Colonic mucosa (tissue), 4 donors: ENCODE results near the gene NCOA1. TPM values are rescaled to one million over a fixed set of nuclear protein-coding genes. Genes with fewer than 3 reads are reported as not detected.

ENCODE experiments used
- DNase-seq: peaks from one replicate; pipeline ENCODE4 v3.0.0-alpha.2; 2020
- H3K27ac ChIP-seq: fragments of 200-600 bp; one replicate; pipeline ENCODE4 v1.8.0; 2021
- H3K27me3 ChIP-seq: fragments of 200-600 bp; one replicate; pipeline ENCODE4 v1.8.0; 2021
- H3K36me3 ChIP-seq: fragments of 200-600 bp; one replicate; pipeline ENCODE4 v1.8.0; 2021
- H3K4me1 ChIP-seq: fragments of 200-600 bp; one replicate; pipeline ENCODE4 v1.8.0; 2021; ENCODE audit warnings: mild to moderate bottlenecking
- H3K4me3 ChIP-seq: fragments of 200-600 bp; one replicate; pipeline ENCODE4 v1.8.0; 2021
- H3K9ac ChIP-seq, 2 donors: one replicate each; pipeline ENCODE4 v1.7.0; 2013; ENCODE audit warnings: control low read depth in 2 of 2, low read depth in 2 of 2, low read length in 2 of 2
- H3K9me3 ChIP-seq: fragments of 200-600 bp; one replicate; pipeline ENCODE4 v1.8.0; 2021
- intact Hi-C: fragments of 100-400 bp; cut with DNase I; formaldehyde crosslinking; loops from one replicate; pipeline ENCODE4 v1.14.1; 2022
- total RNA-seq, 2 donors: library from RNA; stranded (reverse); fragmentation: NEBNext Ultra II Directional in 1 of 2; extraction: Animal tissue kit (Norgen Biotek cat#: 25700) in 1 of 2; gene quantifications; one replicate each; pipeline ENCODE4 v1.2.1, GENCODE V29; 2021
- TF ChIP-seq, protein P1 (sequence below): fragments of 200-600 bp; IDR thresholded peaks from one replicate; pipeline ENCODE4 v1.8.0; 2022; ENCODE audit warnings: antibody characterized with exemption, mild to moderate bottlenecking
- donor health status: healthy.
- donor health status: DM: no; HTN: no; CAD: no.
- donor health status: DM: no; HTN: no; CAD: no.

Gene NCOA1
- total RNA-seq, 2 donors from 2014 or later, result 24.8 to 35.2 TPM

DNA sequence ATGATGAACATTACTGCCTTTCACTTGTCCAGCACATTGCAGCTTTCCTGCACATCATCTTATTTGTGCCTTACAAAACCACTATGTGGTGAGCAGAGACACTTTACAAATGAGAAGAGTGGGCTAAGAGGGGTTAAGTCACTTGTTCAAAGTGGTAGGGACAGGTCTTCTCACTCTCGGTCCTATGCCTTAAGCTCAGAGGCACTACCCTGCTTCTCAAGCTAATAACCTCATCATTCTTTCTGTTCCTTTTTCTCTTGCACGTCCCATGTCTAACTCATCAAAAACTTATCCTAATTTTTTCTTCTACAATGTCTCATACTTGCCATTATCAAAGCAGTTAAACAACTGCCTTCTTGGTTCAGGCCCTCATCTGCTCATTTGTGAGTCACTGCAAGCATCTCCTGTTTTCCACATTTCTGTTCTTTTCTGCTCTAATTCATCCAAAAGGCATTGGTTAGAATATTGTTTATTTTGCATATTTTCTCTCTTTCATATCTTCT is 21.9 kb upstream of the NCOA1 start:
- DNase-seq, result no peak
- TF ChIP-seq, protein P1, sequence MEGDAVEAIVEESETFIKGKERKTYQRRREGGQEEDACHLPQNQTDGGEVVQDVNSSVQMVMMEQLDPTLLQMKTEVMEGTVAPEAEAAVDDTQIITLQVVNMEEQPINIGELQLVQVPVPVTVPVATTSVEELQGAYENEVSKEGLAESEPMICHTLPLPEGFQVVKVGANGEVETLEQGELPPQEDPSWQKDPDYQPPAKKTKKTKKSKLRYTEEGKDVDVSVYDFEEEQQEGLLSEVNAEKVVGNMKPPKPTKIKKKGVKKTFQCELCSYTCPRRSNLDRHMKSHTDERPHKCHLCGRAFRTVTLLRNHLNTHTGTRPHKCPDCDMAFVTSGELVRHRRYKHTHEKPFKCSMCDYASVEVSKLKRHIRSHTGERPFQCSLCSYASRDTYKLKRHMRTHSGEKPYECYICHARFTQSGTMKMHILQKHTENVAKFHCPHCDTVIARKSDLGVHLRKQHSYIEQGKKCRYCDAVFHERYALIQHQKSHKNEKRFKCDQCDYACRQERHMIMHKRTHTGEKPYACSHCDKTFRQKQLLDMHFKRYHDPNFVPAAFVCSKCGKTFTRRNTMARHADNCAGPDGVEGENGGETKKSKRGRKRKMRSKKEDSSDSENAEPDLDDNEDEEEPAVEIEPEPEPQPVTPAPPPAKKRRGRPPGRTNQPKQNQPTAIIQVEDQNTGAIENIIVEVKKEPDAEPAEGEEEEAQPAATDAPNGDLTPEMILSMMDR, result no peak
- no peak overlapping the region for H3K27ac ChIP-seq
- H3K9ac ChIP-seq, result no peak overlapping the region
- no peaks in the 10 kb centered on the region for H3K9me3 ChIP-seq
- no peaks in the 10 kb centered on the region for H3K4me1 ChIP-seq
- H3K4me3 ChIP-seq, result no peak overlapping the region
- intact Hi-C loops, result no loop called here
- H3K27me3 ChIP-seq, result no peaks in the 10 kb centered on the region
- H3K36me3 ChIP-seq, result no peaks in the 10 kb centered on the region

DNA sequence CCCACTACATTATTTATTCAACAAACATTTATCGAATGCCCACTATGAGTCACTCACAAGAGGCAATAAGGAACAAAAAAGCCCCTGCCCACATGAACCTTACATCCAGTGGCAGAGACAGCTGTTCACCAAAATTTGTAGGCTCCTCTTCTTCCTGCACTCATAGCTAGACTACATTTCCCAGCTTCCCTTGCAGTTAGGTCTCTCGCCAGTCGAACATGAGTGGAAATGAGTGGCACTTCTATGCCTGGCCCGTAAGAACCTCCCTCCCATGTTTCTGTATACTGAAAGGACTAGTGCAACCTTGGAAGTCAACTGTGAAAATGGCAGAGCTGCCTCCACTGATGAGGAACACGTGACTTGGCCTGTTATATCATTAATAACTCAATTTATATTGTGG is 19.4 kb upstream of the NCOA1 start:
- Histone ChIP-seq H3K4me3 (no peak overlapping the region), H3K36me3 (no peaks in the 10 kb centered on the region), H3K27me3 (no peaks in the 10 kb centered on the region), H3K27ac (no peak overlapping the region), H3K9me3 (no peaks in the 10 kb centered on the region), H3K4me1 (no peaks in the 10 kb centered on the region), H3K9ac (no peak overlapping the region)
- DNase-seq, result no peak
- intact Hi-C loops, result no loop called here
- TF ChIP-seq, protein P1, result no peak

DNA sequence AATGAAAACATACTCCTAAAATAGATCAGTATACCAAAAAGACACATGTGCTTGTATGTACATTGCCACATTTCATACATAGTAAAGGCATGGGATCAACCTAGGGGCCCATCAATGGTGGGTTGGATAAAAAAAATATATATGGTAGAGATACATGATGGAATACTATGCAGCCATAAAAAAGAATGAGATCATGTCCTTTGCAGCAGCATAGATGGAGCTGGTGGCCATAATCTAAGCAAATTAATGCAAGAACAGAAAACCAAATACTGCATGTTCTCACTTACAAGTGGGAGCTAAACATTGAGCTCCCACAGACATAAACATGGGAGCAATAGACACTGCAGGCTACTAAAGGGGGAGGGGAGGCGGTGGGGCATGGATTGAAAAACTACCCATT is 18.6 kb upstream of the NCOA1 start:
- Histone ChIP-seq H3K36me3 (no peaks in the 10 kb centered on the region), H3K4me1 (no peaks in the 10 kb centered on the region), H3K4me3 (no peak overlapping the region), H3K9ac (no peak overlapping the region), H3K27me3 (no peaks in the 10 kb centered on the region), H3K9me3 (no peaks in the 10 kb centered on the region), H3K27ac (no peak overlapping the region)
- TF ChIP-seq, protein P1, result no peak
- intact Hi-C loops, result no loop called here
- DNase-seq, result no peak

DNA sequence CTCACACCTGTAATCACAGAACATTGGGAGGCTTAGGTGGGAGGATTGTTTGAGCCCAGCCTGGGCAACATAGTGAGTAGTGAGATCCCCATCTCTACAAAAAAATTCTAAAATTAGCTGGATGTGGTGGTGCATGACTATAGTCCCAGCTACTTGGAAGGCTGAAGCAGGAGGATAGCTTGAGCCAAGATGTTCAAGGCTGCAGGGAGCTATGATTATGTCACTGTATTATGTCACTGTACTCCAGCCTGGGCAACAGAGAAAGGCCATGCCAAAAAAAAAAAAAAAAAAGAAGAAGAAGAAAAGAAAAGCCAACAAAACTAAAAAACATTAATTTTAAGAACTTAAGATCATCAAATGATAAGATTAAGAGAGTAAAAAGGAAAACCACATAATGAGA is 17.4 kb upstream of the NCOA1 start:
- TF ChIP-seq, protein P1, result no peak
- Histone ChIP-seq H3K9ac (no peak overlapping the region), H3K4me3 (no peak overlapping the region), H3K9me3 (no peaks in the 10 kb centered on the region), H3K36me3 (no peaks in the 10 kb centered on the region), H3K27me3 (no peaks in the 10 kb centered on the region), H3K4me1 (no peaks in the 10 kb centered on the region), H3K27ac (no peak overlapping the region)
- DNase-seq, result no peak
- intact Hi-C loops, result no loop called here

DNA sequence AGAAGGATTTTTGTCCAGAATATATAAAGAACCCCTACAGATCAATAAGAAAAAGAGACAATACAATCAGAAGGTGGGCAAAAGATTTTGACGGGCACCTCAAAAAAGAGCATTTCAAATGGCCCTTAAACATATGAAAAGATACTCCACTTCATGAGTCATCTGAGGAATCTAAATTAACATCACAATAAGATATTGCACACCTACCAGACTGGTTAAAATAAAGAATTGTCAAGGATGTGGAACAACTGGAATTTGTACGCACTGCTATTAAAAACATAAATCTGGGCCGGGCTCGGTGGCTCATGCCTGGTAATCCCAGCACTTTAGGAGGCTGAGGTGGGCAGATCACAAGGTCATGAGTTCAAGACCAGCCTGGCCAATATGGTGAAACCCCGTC is 17.0 kb upstream of the NCOA1 start:
- Histone ChIP-seq H3K4me1 (no peaks in the 10 kb centered on the region), H3K36me3 (no peaks in the 10 kb centered on the region), H3K27ac (no peak overlapping the region), H3K9me3 (no peaks in the 10 kb centered on the region), H3K9ac (no peak overlapping the region), H3K4me3 (no peak overlapping the region), H3K27me3 (no peaks in the 10 kb centered on the region)
- intact Hi-C loops, result no loop called here
- DNase-seq, result no peak
- TF ChIP-seq, protein P1, result no peak

DNA sequence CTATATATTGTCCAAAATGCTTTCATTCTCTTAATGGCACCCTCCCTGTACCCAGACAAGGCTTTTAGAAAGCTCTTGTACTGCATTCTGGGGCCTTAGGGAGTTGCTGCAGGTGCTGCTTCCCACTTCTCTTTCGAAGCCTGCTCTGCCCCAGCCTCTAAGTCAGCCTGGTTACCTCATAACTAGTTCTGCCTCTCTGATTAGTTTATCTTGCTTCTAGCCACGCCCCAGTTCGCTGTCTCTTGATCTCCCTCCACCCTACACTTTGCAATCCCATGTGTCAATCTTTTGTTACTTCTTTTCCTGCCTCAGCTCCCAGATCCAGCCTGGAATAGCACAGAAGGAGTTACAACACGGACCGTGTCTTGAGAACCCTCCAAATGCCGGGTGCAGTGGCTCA is 13.8 kb upstream of the NCOA1 start:
- intact Hi-C loops, result no loop called here
- DNase-seq, result no peak
- H3K4me1 ChIP-seq, result no peaks in the 10 kb centered on the region
- H3K9me3 ChIP-seq, result no peaks in the 10 kb centered on the region
- H3K27me3 ChIP-seq, result no peaks in the 10 kb centered on the region
- no peak overlapping the region for H3K4me3 ChIP-seq
- H3K27ac ChIP-seq, result no peak overlapping the region
- TF ChIP-seq, protein P1, result no peak
- no peaks in the 10 kb centered on the region for H3K36me3 ChIP-seq
- H3K9ac ChIP-seq, result no peak overlapping the region
